Liver (tissue), 9 donors: ENCODE results near the gene ZNF506. TPM values are rescaled to one million over a fixed set of nuclear protein-coding genes. Genes with fewer than 3 reads are reported as not detected.
"Not testable (repeated sequence)": the region's sequence is repeated elsewhere in the genome, so short reads cannot be mapped to it uniquely, and the experiment has no call there.

Experiments
- DNase-seq: peaks from one replicate; pipeline ENCODE4 v3.0.0-alpha.2; 2017; ENCODE audit warnings: low spot score
- H3K27ac ChIP-seq, 2 donors: one replicate each; pipeline ENCODE4 v1.7.0; 2013; ENCODE audit warnings: inconsistent platforms in 2 of 2, low read length in 2 of 2, control low read depth in 1 of 2, low read depth in 1 of 2, mild to moderate bottlenecking in 1 of 2
- H3K27me3 ChIP-seq, 4 donors: one replicate each; pipeline versions ENCODE4 v1.6.1 to v1.7.0; 2013; ENCODE audit warnings: low read length in 3 of 4, inconsistent platforms in 1 of 4, mild to moderate bottlenecking in 1 of 4, moderate library complexity in 1 of 4; ENCODE audit not compliant: control insufficient read depth in 4 of 4, insufficient read depth in 4 of 4
- H3K36me3 ChIP-seq, 4 donors: one replicate each; pipeline versions ENCODE4 v1.6.1 to v1.7.0; 2013; ENCODE audit warnings: low read length in 3 of 4, mild to moderate bottlenecking in 3 of 4, low read depth in 1 of 4, moderate library complexity in 1 of 4; ENCODE audit not compliant: control insufficient read depth in 4 of 4, insufficient read depth in 3 of 4
- H3K4me1 ChIP-seq, 4 donors: one replicate each; pipeline versions ENCODE4 v1.6.1 to v1.7.0; 2013; ENCODE audit warnings: low read length in 3 of 4, mild to moderate bottlenecking in 3 of 4, moderate library complexity in 1 of 4; ENCODE audit not compliant: control insufficient read depth in 4 of 4, insufficient read depth in 4 of 4
- H3K4me3 ChIP-seq, 3 donors: one replicate each; pipeline versions ENCODE4 v1.6.1 to v1.7.0; 2013; ENCODE audit warnings: low read length in 3 of 3, control low read depth in 1 of 3, low read depth in 1 of 3, mild to moderate bottlenecking in 1 of 3
- H3K9ac ChIP-seq, 2 donors: one replicate each; pipeline ENCODE4 v1.7.0; 2013; ENCODE audit warnings: low read length in 2 of 2, mild to moderate bottlenecking in 2 of 2, moderate library complexity in 2 of 2, control low read depth in 1 of 2, low read depth in 1 of 2
- H3K9me3 ChIP-seq, 4 donors: one replicate each; pipeline versions ENCODE4 v1.6.1 to v1.7.0; 2013; ENCODE audit warnings: low read length in 3 of 4; ENCODE audit not compliant: control insufficient read depth in 4 of 4
- ATF3 ChIP-seq: IDR thresholded peaks from 2 replicates; pipeline ENCODE4 v1.6.1; 2016; ENCODE audit warnings: antibody characterized with exemption
- CTCF ChIP-seq: fragments of 150-350 bp; IDR thresholded peaks from 2 replicates; pipeline ENCODE4 v1.5.1; 2017; ENCODE audit warnings: improper control_type of control experiment, low read depth, low read length; ENCODE audit not compliant: missing input control
- EGR1 ChIP-seq, 2 donors: IDR thresholded peaks; 2 replicates each; pipeline ENCODE4 v1.6.1; 2016 to 2018; ENCODE audit warnings: antibody characterized with exemption in 2 of 2, low read depth in 2 of 2
- FOXA1 ChIP-seq: IDR thresholded peaks from 2 replicates; pipeline ENCODE4 v1.6.1; 2016; ENCODE audit warnings: antibody characterized with exemption
- GABPA ChIP-seq, 2 donors: IDR thresholded peaks in 1 of 2; conservative IDR thresholded peaks in 1 of 2; 2 replicates each; pipeline ENCODE4 v1.6.1; 2016; ENCODE audit warnings: antibody characterized with exemption in 2 of 2, mild to moderate bottlenecking in 1 of 2, moderate library complexity in 1 of 2
- HNF4A ChIP-seq, 2 donors: conservative IDR thresholded peaks; 2 replicates each; pipeline ENCODE4 v1.6.1; 2016; ENCODE audit warnings: antibody characterized with exemption in 2 of 2, mild to moderate bottlenecking in 2 of 2
- HNF4G ChIP-seq: IDR thresholded peaks from 2 replicates; pipeline ENCODE4 v1.6.1; 2016; ENCODE audit warnings: antibody characterized with exemption
- JUND ChIP-seq, 2 donors: IDR thresholded peaks; 2 replicates each; pipeline ENCODE4 v1.6.1; 2016; ENCODE audit warnings: antibody characterized with exemption in 2 of 2
- MAX ChIP-seq: IDR thresholded peaks from 2 replicates; pipeline ENCODE4 v1.6.1; 2016; ENCODE audit warnings: antibody characterized with exemption
- NR2F2 ChIP-seq: IDR thresholded peaks from 2 replicates; pipeline ENCODE4 v1.6.1; 2016; ENCODE audit warnings: antibody characterized with exemption
- RAD21 ChIP-seq, 2 donors: IDR thresholded peaks; 2 replicates each; pipeline ENCODE4 v1.6.1; 2016; ENCODE audit warnings: antibody characterized with exemption in 2 of 2, mild to moderate bottlenecking in 2 of 2
- REST ChIP-seq: IDR thresholded peaks from 2 replicates; pipeline ENCODE4 v1.6.1; 2016; ENCODE audit warnings: antibody characterized with exemption, mild to moderate bottlenecking
- RXRA ChIP-seq, 2 donors: IDR thresholded peaks; 2 replicates each; pipeline ENCODE4 v1.6.1; 2017 to 2018; ENCODE audit warnings: antibody characterized with exemption in 2 of 2, mild to moderate bottlenecking in 1 of 2
- SP1 ChIP-seq: IDR thresholded peaks from 2 replicates; pipeline ENCODE4 v1.6.1; 2018; ENCODE audit warnings: antibody characterized with exemption, mild to moderate bottlenecking
- YY1 ChIP-seq: IDR thresholded peaks from 2 replicates; pipeline ENCODE4 v1.6.1; 2016; ENCODE audit warnings: antibody characterized with exemption, mild to moderate bottlenecking
- whole genome bisulfite sequencing: extraction: QIAGEN DNeasy Blood & Tissue Kit; methylation state at CpG from one replicate; pipeline ENCODE4 v1.1.7; 2013; 5-methylcytosine and 5-hydroxymethylcytosine counted together
- polyA plus RNA-seq, 2 donors: library from polyadenylated mRNA; stranded (reverse) in 1 of 2; unstranded in 1 of 2; fragments of 200-250 nt in 1 of 2; fragments of >200 nt in 1 of 2; fragmentation: Nextera tagmentation in 1 of 2; extraction: Ambion mirVana in 1 of 2; gene quantifications; one replicate each; pipeline versions ENCODE4 v1.2.1 to v1.2.3, GENCODE V29; 2013 to 2015
- total RNA-seq, 2 donors: library from RNA; depleted of rRNA; stranded (reverse); fragments of >200 nt; gene quantifications; one replicate each; pipeline ENCODE4 v1.2.3, GENCODE V29; 2014
- donor health status: healthy.
- donor health status: healthy.
- donor health status: healthy.
- donor health status: healthy.
- donor health status: healthy.

Gene ZNF506
- total and polyA plus RNA-seq, 4 donors, result 1.3 to 8.5 (median 4.9) TPM

- not testable (repeated sequence) for H3K4me1 ChIP-seq, H3K9ac ChIP-seq, H3K27me3 ChIP-seq, H3K27ac ChIP-seq, DNase-seq
- Histone ChIP-seq H3K9me3 (peaks cover 3 to 26% (median 6%) of the 10 kb centered on the region in 4 donors), H3K4me3 (peak overlapping the region in 1 of 3 donors; percentile 5), H3K36me3 (peaks cover 2 to 32% (median 27%) of the 10 kb centered on the region in 4 donors)
- 98% methylated on average over 19 of the region's 19 CpGs for WGBS
These were observed 36.1 kb downstream of the ZNF506 start for GRCh38 chr19:19785476-19785875.

GRCh38 chr19:19782783-19783182 lies 38.8 kb downstream of the ZNF506 start:
- peaks cover 4 to 17% (median 6%) of the 10 kb centered on the region in 4 donors for H3K9me3 ChIP-seq
- H3K27ac ChIP-seq, result no peak overlapping the region
- H3K9ac ChIP-seq, result no peak overlapping the region
- DNase-seq, result no peak
- H3K4me3 ChIP-seq, result no peak overlapping the region
- WGBS, result 91% methylated on average over 2 of the region's 2 CpGs
- no peaks in the 10 kb centered on the region for H3K27me3 ChIP-seq
- TF ChIP-seq NR2F2, result no peak
- TF ChIP-seq SP1, result no peak
- no peak for TF ChIP-seq MAX
- no peak for TF ChIP-seq GABPA (IDR thresholded peaks at IDR 0.05 in 1 of 2, conservative IDR thresholded peaks at IDR 0.05 in 1 of 2)
- TF ChIP-seq HNF4A (conservative IDR thresholded peaks at IDR 0.05), result no peak
- no peak for TF ChIP-seq YY1
- no peak for TF ChIP-seq CTCF
- no peak for TF ChIP-seq HNF4G
- TF ChIP-seq ATF3, result no peak
- TF ChIP-seq RXRA (IDR thresholded peaks at IDR 0.05), result no peak
- no peak for TF ChIP-seq FOXA1
- TF ChIP-seq EGR1 (IDR thresholded peaks at IDR 0.05; ENCODE audit: low read depth in 2 of 2), result no peak
- TF ChIP-seq RAD21 (IDR thresholded peaks at IDR 0.05), result no peak
- no peak for TF ChIP-seq REST
- no peak for TF ChIP-seq JUND (IDR thresholded peaks at IDR 0.05)
- peaks cover 0 to 15% (median 11%) of the 10 kb centered on the region in 4 donors for H3K36me3 ChIP-seq
- peaks cover 0 to 1% (median 0%) of the 10 kb centered on the region in 4 donors for H3K4me1 ChIP-seq

- DNase-seq, H3K9ac ChIP-seq, H3K4me3 ChIP-seq, H3K27ac ChIP-seq, H3K27me3 ChIP-seq, H3K36me3 ChIP-seq: not testable (repeated sequence)
- whole genome bisulfite sequencing, result 77% methylated on average over 6 of the region's 6 CpGs
- Histone ChIP-seq H3K4me1 (peaks cover 0 to 11% (median 9%) of the 10 kb centered on the region in 4 donors), H3K9me3 (peaks cover 4 to 14% (median 6%) of the 10 kb centered on the region in 4 donors)
These were observed 39.8 kb downstream of the ZNF506 start for GRCh38 chr19:19781791-19782190.
